Stimulated activated naive CD4-positive, alpha-beta T cell treated with Interleukin-2 at 50 U/mL for 16 hours (primary cell): ENCODE data around the gene ZWILCH.

Source experiments
- DNase-seq: peaks from one replicate; lab custom pipeline; 2025; lab: John Stamatoyannopoulos, UW

The ZWILCH gene

GRCh38 chr15:66545255-66545654 lies 40.1 kb downstream of the ZWILCH start:
- no peak for DNase-seq

GRCh38 chr15:66555685-66556084 lies 50.6 kb downstream of the ZWILCH start:
- DNase-seq = no peak

- DNase-seq = no peak
Observed at GRCh38 chr15:66558271-66558670, 53.1 kb downstream of the ZWILCH start.

- DNase-seq = no peak
Observed at GRCh38 chr15:66560856-66561525, 55.9 kb downstream of the ZWILCH start.

- no peak for DNase-seq
Observed at GRCh38 chr15:66563126-66563525, 58.0 kb downstream of the ZWILCH start.

GRCh38 chr15:66563566-66564110 lies 58.5 kb downstream of the ZWILCH start:
- no peak for DNase-seq

GRCh38 chr15:66564136-66565041 lies 59.3 kb downstream of the ZWILCH start:
- no peak for DNase-seq

GRCh38 chr15:66565141-66565641 lies 60.1 kb downstream of the ZWILCH start:
- DNase-seq = no peak

- no peak for DNase-seq
Observed at GRCh38 chr15:66565741-66566144, 60.6 kb downstream of the ZWILCH start, which contains the start of gene LCTL. Gene LCTL (minus strand): TSS chr15:66565998. CDS start chr15:66565365, 633 bp downstream.

GRCh38 chr15:66566963-66567531 lies 61.9 kb downstream of the ZWILCH start:
- DNase-seq = peak; percentile 41

GRCh38 chr15:66567897-66568296 lies 62.8 kb downstream of the ZWILCH start:
- DNase-seq = no peak

GRCh38 chr15:66569461-66570137 lies 64.5 kb downstream of the ZWILCH start:
- DNase-seq = no peak

- DNase-seq = no peak
Observed at GRCh38 chr15:66570327-66570726, 65.2 kb downstream of the ZWILCH start.

GRCh38 chr15:66570842-66571478 lies 65.8 kb downstream of the ZWILCH start:
- no peak for DNase-seq

GRCh38 chr15:66572146-66572545 lies 67.0 kb downstream of the ZWILCH start:
- no peak for DNase-seq

GRCh38 chr15:66573348-66573718 lies 68.2 kb downstream of the ZWILCH start:
- DNase-seq = no peak

- DNase-seq = no peak
Observed at GRCh38 chr15:66573719-66574595, 68.8 kb downstream of the ZWILCH start.

GRCh38 chr15:66574596-66574950 lies 69.4 kb downstream of the ZWILCH start:
- no peak for DNase-seq

- no peak for DNase-seq
Observed at GRCh38 chr15:66578286-66578875, 73.3 kb downstream of the ZWILCH start.

- no peak for DNase-seq
Observed at GRCh38 chr15:66580643-66581042, 75.5 kb downstream of the ZWILCH start.
